ENCODE results near the gene DOCK1. TPM values are rescaled to one million over a fixed set of nuclear protein-coding genes. Genes with fewer than 3 reads are reported as not detected.

DOCK1 gene
- total RNA-seq, 4 donors from 2014 or later: 60.6 to 136 (median 92.7) TPM

DNA sequence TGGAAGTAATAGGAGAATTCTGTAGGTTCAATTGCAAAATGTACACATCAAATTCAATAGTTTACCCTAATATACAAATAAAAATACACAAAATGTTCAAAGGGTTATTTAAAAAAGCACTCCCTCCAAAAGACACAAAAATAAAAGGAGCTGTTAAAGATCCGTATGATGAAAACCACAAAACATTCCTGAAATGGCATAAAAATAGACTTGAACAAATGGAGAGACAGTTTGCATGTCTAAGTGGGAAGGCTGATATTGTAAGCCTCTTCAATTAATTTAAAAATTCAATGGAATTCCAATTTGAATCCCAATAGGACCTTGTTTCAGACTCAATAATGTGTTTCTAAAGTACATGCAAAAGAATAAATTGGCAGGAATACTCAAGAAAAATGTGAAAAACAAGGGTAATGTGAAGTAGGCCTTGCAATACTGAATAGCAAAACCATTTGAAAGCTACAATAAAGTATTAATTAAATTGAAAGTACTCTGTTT lies 329.1 kb downstream of the DOCK1 start:
- H3K4me3 ChIP-seq: no peak overlapping the region
- DNase-seq (ENCODE audit: low spot score in 2 of 2): no peak
- no peaks in the 10 kb centered on the region for H3K27me3 ChIP-seq
- no peak overlapping the region for H3K27ac ChIP-seq
- no peaks in the 10 kb centered on the region for H3K36me3 ChIP-seq
- no peaks in the 10 kb centered on the region for H3K9me3 ChIP-seq
- WGBS: 73% methylated on average over 1 of the region's 1 CpG
- TF ChIP-seq POLR2A (IDR thresholded peaks at IDR 0.05) (no peak), EP300 (IDR thresholded peaks at IDR 0.05) (no peak), POLR2AphosphoS5 (IDR thresholded peaks at IDR 0.05) (no peak)
- TF ChIP-seq, protein P1, sequence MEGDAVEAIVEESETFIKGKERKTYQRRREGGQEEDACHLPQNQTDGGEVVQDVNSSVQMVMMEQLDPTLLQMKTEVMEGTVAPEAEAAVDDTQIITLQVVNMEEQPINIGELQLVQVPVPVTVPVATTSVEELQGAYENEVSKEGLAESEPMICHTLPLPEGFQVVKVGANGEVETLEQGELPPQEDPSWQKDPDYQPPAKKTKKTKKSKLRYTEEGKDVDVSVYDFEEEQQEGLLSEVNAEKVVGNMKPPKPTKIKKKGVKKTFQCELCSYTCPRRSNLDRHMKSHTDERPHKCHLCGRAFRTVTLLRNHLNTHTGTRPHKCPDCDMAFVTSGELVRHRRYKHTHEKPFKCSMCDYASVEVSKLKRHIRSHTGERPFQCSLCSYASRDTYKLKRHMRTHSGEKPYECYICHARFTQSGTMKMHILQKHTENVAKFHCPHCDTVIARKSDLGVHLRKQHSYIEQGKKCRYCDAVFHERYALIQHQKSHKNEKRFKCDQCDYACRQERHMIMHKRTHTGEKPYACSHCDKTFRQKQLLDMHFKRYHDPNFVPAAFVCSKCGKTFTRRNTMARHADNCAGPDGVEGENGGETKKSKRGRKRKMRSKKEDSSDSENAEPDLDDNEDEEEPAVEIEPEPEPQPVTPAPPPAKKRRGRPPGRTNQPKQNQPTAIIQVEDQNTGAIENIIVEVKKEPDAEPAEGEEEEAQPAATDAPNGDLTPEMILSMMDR (IDR thresholded peaks at IDR 0.05): no peak
- H3K4me1 ChIP-seq: no peaks in the 10 kb centered on the region

DNA sequence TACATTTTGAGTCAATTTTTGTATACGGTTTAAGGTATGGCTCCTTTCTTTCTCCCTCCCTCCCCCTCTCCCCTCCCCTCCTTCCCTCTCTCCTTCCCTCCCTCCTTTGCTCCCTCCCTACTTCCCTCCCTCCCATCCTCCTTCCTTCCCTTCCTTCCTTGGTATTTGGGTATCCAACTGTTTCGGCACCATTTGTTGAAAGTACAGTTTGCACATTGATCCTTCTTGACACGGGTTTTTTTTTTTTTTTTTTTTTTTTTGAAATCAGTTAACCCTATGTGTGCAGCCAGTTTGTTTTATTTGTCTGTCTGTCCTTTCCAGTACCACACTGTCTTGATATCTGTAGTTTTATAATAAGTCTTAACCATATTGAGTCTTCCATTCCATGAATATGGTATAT lies 331.0 kb downstream of the DOCK1 start:
- WGBS: 89% methylated on average over 3 of the region's 3 CpGs
- no peak for DNase-seq (ENCODE audit: low spot score in 2 of 2)
- H3K9me3 ChIP-seq: no peaks in the 10 kb centered on the region
- H3K27me3 ChIP-seq: no peaks in the 10 kb centered on the region
- TF ChIP-seq POLR2AphosphoS5 (IDR thresholded peaks at IDR 0.05): no peak
- TF ChIP-seq POLR2A (IDR thresholded peaks at IDR 0.05): no peak
- TF ChIP-seq, protein P1 (IDR thresholded peaks at IDR 0.05): no peak
- no peak for TF ChIP-seq EP300 (IDR thresholded peaks at IDR 0.05)
- H3K4me1 ChIP-seq: no peaks in the 10 kb centered on the region
- no peak overlapping the region for H3K4me3 ChIP-seq
- no peaks in the 10 kb centered on the region for H3K36me3 ChIP-seq
- no peak overlapping the region for H3K27ac ChIP-seq

DNA sequence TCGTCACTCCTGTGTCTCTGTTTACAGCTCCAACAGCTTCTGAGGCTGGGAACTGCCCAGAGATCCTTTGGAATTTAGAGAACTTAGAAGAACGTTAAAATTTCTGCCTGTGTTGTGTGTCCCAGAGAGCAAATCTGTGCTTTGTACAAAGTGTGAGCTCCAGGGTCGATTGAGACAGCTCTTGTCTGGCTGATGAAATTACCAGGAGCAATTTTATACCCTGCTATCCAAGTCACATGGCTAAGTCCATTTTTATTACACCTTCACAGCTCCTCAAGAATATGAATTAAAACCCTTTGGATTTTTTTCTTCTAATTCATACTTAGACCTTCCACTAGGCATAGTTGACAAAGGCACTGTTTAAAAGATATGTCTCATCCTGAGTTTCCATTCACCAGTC lies 337.7 kb downstream of the DOCK1 start:
- H3K9me3 ChIP-seq: no peaks in the 10 kb centered on the region
- H3K36me3 ChIP-seq: peaks cover 3% of the 10 kb centered on the region
- no peaks in the 10 kb centered on the region for H3K4me1 ChIP-seq
- no peak overlapping the region for H3K4me3 ChIP-seq
- WGBS: 77% methylated on average over 3 of the region's 3 CpGs
- no peak for DNase-seq (ENCODE audit: low spot score in 2 of 2)
- no peak for TF ChIP-seq POLR2AphosphoS5 (IDR thresholded peaks at IDR 0.05)
- TF ChIP-seq POLR2A (IDR thresholded peaks at IDR 0.05): no peak
- H3K27me3 ChIP-seq: no peaks in the 10 kb centered on the region
- H3K27ac ChIP-seq: no peak overlapping the region

DNA sequence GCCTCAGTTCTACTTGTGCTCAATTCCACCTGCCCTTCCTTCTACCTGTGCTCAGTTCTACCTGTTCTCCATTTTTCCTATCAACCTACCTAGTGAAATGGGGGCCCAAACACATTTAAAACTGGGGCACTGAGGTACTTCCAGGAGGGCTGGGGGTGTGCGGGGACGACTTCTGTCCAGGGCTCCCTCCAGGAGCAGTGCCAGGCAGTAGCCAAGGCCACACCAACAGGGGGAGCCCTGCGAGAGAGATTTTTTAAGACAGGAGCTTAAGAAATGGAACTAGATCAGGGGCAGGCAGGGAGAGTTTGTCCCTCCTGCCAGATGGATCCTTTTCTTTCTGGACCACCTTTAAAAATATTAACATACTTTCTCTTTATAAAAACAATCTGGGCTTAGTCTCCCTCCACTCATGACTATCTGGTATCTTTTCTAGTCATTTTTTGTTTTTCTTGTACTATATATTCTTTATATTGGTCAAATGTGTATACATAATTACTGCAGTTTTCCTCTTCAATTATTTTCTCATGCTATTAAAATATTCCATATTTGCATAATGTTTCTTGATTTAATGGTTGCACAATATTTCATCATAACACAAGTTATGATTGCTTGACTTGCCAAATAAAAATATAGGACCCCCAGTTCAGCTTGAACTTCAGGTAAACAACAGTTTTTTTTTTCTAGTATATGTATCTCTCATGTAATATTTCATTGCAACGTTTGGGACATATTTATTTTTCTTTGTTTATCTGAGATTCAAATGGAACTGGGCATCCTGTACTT lies 338.5 kb downstream of the DOCK1 start:
- no peak overlapping the region for H3K27ac ChIP-seq
- no peaks in the 10 kb centered on the region for H3K27me3 ChIP-seq
- no peaks in the 10 kb centered on the region for H3K4me1 ChIP-seq
- TF ChIP-seq, protein P1 (IDR thresholded peaks at IDR 0.05): peak in 1 of 2 donors; percentile 13
- TF ChIP-seq POLR2A (IDR thresholded peaks at IDR 0.05): no peak
- H3K36me3 ChIP-seq: peaks cover 9% of the 10 kb centered on the region
- no peaks in the 10 kb centered on the region for H3K9me3 ChIP-seq
- no peak for DNase-seq (ENCODE audit: low spot score in 2 of 2)
- no peak overlapping the region for H3K4me3 ChIP-seq
- 60% methylated on average over 4 of the region's 4 CpGs for WGBS

DNA sequence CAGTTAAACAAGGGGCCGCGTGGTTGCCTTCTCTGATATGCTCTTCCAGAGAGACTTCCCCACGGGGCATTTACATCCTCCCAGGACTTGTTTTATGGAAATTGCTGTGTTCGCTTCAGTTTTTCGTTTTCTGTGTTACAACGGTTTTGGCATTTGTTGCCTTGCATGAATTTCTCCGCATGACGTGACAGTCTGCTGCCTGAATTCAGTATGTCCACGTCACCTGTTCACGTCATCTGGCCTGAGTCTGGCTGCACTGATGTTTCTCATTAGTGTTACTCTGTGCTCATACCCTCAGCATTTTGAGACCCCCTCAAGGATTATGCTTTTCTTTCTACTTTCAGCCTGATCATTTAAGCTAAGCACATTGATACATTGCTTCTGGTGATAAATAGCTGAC lies 340.2 kb downstream of the DOCK1 start:
- Histone ChIP-seq H3K9me3 (no peaks in the 10 kb centered on the region), H3K27me3 (no peaks in the 10 kb centered on the region), H3K36me3 (peaks cover 12% of the 10 kb centered on the region), H3K27ac (no peak overlapping the region), H3K4me3 (no peak overlapping the region), H3K4me1 (no peaks in the 10 kb centered on the region)
- TF ChIP-seq POLR2A (IDR thresholded peaks at IDR 0.05): no peak
- 76% methylated on average over 10 of the region's 10 CpGs for WGBS
- DNase-seq (ENCODE audit: low spot score in 2 of 2): no peak

DNA sequence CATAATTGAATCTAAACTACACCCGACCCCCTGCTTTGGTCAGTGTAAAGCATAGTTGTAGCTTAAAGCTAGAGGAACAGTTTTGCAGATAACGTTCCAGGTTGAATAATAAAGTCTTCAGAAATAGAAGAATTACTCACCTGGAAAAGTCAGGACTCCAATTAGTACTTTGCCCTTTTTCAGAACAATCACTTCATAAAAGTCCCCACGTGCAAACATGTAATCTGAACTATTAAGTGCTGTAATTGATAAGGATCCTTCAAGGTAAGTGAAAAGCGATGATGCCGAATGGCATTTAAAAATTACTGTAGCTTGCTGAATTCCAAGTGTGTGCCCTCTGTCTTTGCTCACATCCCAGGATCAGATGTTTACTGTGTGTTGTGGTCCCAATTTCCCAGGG lies 344.8 kb downstream of the DOCK1 start:
- no peak overlapping the region for H3K4me3 ChIP-seq
- no peak for DNase-seq (ENCODE audit: low spot score in 2 of 2)
- H3K9me3 ChIP-seq: no peaks in the 10 kb centered on the region
- 95% methylated on average over 5 of the region's 5 CpGs for WGBS
- H3K4me1 ChIP-seq: no peaks in the 10 kb centered on the region
- H3K36me3 ChIP-seq: peaks cover 15% of the 10 kb centered on the region
- no peak overlapping the region for H3K27ac ChIP-seq
- no peaks in the 10 kb centered on the region for H3K27me3 ChIP-seq
- TF ChIP-seq, protein P1 (IDR thresholded peaks at IDR 0.05): no peak
- TF ChIP-seq POLR2A (IDR thresholded peaks at IDR 0.05): no peak
